Neutrophil (primary cell): ENCODE results near the gene PDP2.

Experiments
- H3K27ac ChIP-seq: fragments of 200-600 bp; sonication (generic); 2 replicates; pipeline ENCODE4 v1.5.1; 2016; ENCODE audit warnings: mild to moderate bottlenecking, moderate library complexity
- H3K27me3 ChIP-seq: fragments of 200-600 bp; sonication (generic); 2 replicates; pipeline ENCODE4 v1.6.0; 2016; ENCODE audit warnings: mild to moderate bottlenecking
- H3K36me3 ChIP-seq: fragments of 200-600 bp; sonication (generic); 2 replicates; pipeline ENCODE4 v1.5.1; 2017
- H3K4me1 ChIP-seq, 2 experiments: fragments of 200-600 bp in 1 of 2; sonication (generic) in 1 of 2; 1 replicate in 1 of 2; 2 replicates in 1 of 2; pipeline versions ENCODE4 v1.5.1 to v1.6.1; 2013 to 2016; ENCODE audit warnings: low read depth in 1 of 2, low read length in 1 of 2, mild to moderate bottlenecking in 1 of 2, moderate library complexity in 1 of 2; ENCODE audit not compliant: control insufficient read depth in 1 of 2, insufficient read depth in 1 of 2
- H3K4me3 ChIP-seq, 2 experiments: fragments of 200-600 bp in 1 of 2; sonication (generic) in 1 of 2; 1 replicate in 1 of 2; 2 replicates in 1 of 2; pipeline ENCODE4 v1.5.1; 2013 to 2016; ENCODE audit warnings: low read depth in 1 of 2, low read length in 1 of 2, mild to moderate bottlenecking in 1 of 2, moderate library complexity in 1 of 2
- H3K9me3 ChIP-seq: fragments of 200-600 bp; sonication (generic); 2 replicates; pipeline ENCODE4 v1.5.1; 2016
- TF ChIP-seq, protein P1 (sequence below): fragments of 200-600 bp; sonication (generic); IDR thresholded peaks from 2 replicates; pipeline ENCODE4 v1.5.1; 2016; ENCODE audit warnings: antibody characterized with exemption

PDP2 gene

DNA sequence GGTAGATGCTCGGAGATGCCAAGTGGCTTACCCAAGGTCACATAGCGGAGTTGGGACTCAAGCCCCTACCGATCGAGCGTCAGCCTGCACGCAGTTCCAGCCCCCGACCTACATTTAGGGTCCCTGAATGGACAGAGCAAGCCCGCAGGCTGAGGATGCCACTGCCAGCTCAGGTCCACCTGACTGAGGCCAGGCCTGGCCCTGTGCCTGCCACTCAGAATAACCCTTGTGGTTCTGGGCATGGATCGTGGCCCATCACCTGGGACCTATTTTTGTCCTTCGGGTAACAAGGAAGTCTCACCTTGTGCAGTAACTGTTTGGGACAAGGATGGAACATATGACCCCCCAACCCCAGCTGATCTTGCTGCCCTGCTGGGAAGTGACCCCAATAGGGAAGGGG, 21.3 kb downstream of the PDP2 start:
- Histone ChIP-seq H3K27me3 (no peaks in the 10 kb centered on the region), H3K4me3 (no peak overlapping the region), H3K27ac (no peak overlapping the region), H3K4me1 (no peaks in the 10 kb centered on the region), H3K9me3 (no peaks in the 10 kb centered on the region), H3K36me3 (no peaks in the 10 kb centered on the region)
- TF ChIP-seq, protein P1, sequence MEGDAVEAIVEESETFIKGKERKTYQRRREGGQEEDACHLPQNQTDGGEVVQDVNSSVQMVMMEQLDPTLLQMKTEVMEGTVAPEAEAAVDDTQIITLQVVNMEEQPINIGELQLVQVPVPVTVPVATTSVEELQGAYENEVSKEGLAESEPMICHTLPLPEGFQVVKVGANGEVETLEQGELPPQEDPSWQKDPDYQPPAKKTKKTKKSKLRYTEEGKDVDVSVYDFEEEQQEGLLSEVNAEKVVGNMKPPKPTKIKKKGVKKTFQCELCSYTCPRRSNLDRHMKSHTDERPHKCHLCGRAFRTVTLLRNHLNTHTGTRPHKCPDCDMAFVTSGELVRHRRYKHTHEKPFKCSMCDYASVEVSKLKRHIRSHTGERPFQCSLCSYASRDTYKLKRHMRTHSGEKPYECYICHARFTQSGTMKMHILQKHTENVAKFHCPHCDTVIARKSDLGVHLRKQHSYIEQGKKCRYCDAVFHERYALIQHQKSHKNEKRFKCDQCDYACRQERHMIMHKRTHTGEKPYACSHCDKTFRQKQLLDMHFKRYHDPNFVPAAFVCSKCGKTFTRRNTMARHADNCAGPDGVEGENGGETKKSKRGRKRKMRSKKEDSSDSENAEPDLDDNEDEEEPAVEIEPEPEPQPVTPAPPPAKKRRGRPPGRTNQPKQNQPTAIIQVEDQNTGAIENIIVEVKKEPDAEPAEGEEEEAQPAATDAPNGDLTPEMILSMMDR: no peak

DNA sequence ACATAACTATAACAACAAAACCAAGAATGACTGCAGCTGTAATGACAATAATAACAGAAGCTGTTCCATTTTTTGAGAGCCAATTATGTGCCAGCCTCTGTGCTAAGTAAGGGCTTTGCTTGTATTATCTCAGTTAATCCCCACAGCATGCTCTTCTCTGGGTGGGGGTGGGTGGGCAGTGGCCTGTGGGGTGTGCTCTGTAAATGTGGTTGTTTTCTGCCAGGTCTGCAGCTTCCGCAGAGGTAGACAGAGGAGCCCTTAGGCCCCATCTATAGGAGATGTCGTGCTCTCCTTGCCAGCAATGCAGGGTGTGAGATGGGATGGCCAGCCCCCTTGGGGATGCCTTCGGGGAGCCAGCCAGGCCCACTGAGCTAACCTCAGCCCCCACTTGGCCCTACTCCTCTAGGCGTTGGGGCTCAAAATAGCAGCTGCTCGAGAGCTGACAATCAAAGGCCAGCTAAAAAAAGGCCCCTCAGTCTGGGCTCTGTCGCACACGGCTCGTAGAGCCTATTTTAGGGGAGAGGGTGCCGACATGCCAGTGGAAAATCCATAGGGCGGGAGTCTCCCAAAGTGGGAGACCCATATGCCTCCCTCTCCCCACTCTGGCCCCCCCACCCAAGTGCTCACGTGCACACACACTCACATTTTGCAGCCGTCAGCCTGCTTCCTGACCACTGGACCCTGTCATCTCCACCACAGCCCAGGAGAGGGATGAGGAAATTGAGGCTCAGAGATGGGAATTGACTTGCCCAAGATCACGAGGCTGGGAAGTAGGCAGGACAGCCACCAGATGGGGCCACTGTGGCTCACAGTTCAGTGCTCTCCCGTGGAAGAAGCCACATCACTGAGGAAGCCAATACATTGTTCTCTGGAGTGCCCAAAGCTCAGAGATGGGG, 22.6 kb downstream of the PDP2 start:
- no peak overlapping the region for H3K27ac ChIP-seq
- H3K36me3 ChIP-seq: no peaks in the 10 kb centered on the region
- TF ChIP-seq, protein P1: no peak
- no peaks in the 10 kb centered on the region for H3K27me3 ChIP-seq
- H3K9me3 ChIP-seq: no peaks in the 10 kb centered on the region
- H3K4me3 ChIP-seq: no peak overlapping the region
- no peaks in the 10 kb centered on the region for H3K4me1 ChIP-seq

DNA sequence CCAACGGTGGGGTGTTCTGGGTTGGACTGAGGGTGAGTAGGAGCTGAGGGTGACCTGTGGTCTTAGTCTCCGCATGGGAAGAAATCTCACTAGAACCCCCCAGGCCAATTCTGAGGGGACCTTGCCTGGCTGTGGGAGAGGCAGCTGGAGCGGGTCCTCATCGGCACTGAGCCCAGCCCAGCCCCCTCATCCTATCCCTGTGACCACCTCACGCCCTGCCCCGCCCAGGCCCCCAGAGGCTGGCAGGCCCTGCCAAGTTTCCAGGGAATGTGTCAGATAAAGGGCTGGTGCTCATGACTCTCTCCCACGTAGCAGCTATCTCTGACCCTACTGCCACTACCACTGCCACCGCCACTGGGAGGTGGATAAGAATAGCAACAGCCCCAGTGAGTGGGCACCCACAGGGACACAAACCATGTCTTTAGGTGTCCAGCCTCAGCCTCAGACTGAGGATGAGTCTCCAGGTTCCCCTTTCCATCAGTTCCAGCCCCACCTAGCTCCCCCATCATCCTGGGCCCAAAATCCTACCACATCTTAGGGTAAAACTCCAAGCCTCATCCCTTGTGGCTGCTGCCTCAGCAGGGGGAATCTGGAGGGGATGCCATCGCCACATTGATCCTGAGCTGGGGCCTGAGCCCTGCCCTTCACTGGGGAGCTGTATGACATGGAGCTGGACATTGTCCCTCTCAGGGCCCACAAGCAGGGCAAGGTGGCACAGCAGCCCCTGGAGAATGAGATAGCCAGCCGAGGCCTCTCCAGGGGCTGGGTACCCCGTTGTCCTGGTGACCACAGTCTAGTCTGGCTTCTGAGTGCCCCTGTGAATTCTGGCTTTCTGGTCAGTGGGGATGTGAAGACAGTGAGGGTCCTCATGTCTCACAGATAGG, 23.5 kb downstream of the PDP2 start:
- TF ChIP-seq, protein P1: no peak
- no peaks in the 10 kb centered on the region for H3K36me3 ChIP-seq
- no peaks in the 10 kb centered on the region for H3K9me3 ChIP-seq
- peaks cover 7% of the 10 kb centered on the region for H3K27me3 ChIP-seq
- no peaks in the 10 kb centered on the region for H3K4me1 ChIP-seq
- no peak overlapping the region for H3K27ac ChIP-seq
- no peak overlapping the region for H3K4me3 ChIP-seq

DNA sequence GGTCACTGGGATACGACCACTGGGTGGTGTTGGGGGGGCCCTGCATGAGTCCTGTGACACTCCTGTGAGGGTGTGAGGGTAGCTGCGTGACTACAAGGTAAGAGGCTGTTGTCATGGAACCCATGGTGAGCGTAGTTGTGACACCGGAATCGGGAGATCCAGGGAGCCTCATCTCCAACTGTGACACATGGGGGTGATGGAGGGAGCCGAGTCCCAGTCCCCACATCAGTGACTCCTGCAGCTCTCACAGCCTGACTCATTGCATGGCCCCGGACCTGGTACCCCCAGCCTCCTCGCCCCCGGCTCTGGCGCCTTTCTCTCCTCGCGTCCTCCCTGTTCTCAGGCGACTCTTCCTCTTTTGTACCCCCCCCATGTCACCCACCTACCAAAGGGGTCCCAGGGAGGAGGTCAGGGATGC, 24.1 kb downstream of the PDP2 start:
- Histone ChIP-seq H3K27ac (no peak overlapping the region), H3K36me3 (no peaks in the 10 kb centered on the region), H3K27me3 (peaks cover 7% of the 10 kb centered on the region), H3K4me1 (no peaks in the 10 kb centered on the region), H3K9me3 (no peaks in the 10 kb centered on the region), H3K4me3 (no peak overlapping the region)
- TF ChIP-seq, protein P1: no peak

DNA sequence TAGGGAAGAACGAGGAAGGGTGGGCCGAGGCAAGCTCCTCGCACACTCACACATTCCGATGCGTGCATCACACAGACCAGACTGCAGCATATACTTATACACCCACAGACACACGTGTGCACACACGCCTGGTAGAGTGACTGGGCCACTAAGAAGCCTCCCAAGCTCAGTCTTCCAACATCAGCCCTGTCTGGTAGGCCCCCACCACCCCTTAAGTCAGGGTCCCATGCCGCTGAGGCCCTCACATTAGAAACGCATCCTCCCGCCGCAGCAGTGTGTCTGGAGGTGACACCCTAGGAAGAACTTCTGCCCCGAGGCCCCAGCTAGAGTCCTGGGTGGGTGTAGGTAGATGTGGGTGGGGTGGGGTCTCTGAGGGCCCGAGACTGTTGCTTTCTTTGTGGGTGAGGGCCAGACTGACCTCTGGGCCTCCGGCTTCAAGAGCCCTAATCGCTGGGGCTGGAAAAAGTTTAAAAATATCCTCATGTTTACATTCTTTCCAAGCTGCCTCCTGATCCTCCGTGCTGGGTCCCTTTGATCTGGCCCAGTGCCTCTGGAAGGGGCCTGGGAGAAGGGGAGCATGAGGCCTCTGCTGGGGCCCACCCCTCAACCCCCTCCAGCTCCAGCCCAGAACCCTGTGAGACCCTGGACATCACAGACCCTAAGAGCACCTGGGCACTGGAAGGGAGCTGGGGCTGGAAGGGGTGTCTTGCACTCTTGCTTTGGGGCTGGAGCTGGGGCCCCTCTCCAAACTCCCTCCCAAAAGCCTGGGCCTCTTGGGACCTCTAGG, 24.7 kb downstream of the PDP2 start:
- Histone ChIP-seq H3K27me3 (peaks cover 7% of the 10 kb centered on the region), H3K4me1 (no peaks in the 10 kb centered on the region), H3K9me3 (no peaks in the 10 kb centered on the region), H3K4me3 (no peak overlapping the region), H3K36me3 (no peaks in the 10 kb centered on the region), H3K27ac (no peak overlapping the region)
- TF ChIP-seq, protein P1: no peak
